HG03159 (cell line): Measurements from ENCODE around the gene PSTPIP1.

Source experiments
- ATAC-seq: cut with Tn5 transposase; IDR thresholded peaks from one replicate; pipeline ENCODE4 v1.9.1; 2021; ENCODE audit warnings: mild to moderate bottlenecking, moderate library complexity; ENCODE audit not compliant: unreplicated experiment

Gene PSTPIP1

GRCh38 chr15:77028451-77029165, 33.7 kb downstream of the PSTPIP1 start:
- no peak for ATAC-seq

GRCh38 chr15:77029166-77030047, 34.5 kb downstream of the PSTPIP1 start:
- no peak for ATAC-seq

GRCh38 chr15:77030048-77030927, 35.4 kb downstream of the PSTPIP1 start:
- no peak for ATAC-seq

GRCh38 chr15:77030928-77031375, 36.0 kb downstream of the PSTPIP1 start:
- ATAC-seq: no peak

- ATAC-seq: no peak
Observed at GRCh38 chr15:77031376-77032050, 36.6 kb downstream of the PSTPIP1 start.

- no peak for ATAC-seq
Observed at GRCh38 chr15:77032052-77032646, 37.2 kb downstream of the PSTPIP1 start.

GRCh38 chr15:77032647-77033416, 37.9 kb downstream of the PSTPIP1 start:
- no peak for ATAC-seq

- ATAC-seq: no peak
Observed at GRCh38 chr15:77033417-77033728, 38.4 kb downstream of the PSTPIP1 start.

GRCh38 chr15:77033729-77034671, 39.1 kb downstream of the PSTPIP1 start:
- no peak for ATAC-seq

- no peak for ATAC-seq
Observed at GRCh38 chr15:77034695-77035489, 40.0 kb downstream of the PSTPIP1 start.

GRCh38 chr15:77035584-77035983, 40.7 kb downstream of the PSTPIP1 start:
- no peak for ATAC-seq

GRCh38 chr15:77035999-77036471, 41.1 kb downstream of the PSTPIP1 start:
- ATAC-seq: no peak

- no peak for ATAC-seq
Observed at GRCh38 chr15:77036537-77037387, 41.8 kb downstream of the PSTPIP1 start.

- no peak for ATAC-seq
Observed at GRCh38 chr15:77037388-77038209, 42.7 kb downstream of the PSTPIP1 start.

- no peak for ATAC-seq
Observed at GRCh38 chr15:77038312-77039216, 43.6 kb downstream of the PSTPIP1 start.
